C4-2B (cell line): ENCODE measurements around the gene ASB10.

Source experiments
- CTCF ChIP-seq: fragments of 450-650 bp; conservative IDR thresholded peaks from 2 replicates; pipeline ENCODE4 v1.5.1; 2017; ENCODE audit warnings: mild to moderate bottlenecking
- ZFX ChIP-seq: fragments of 450-650 bp; IDR thresholded peaks from 2 replicates; pipeline ENCODE4 v1.6.1; 2017

- TF ChIP-seq CTCF (no peak), ZFX (no peak)
These were observed 21.3 kb upstream of the ASB10 start for GRCh38 chr7:151208253-151208862.
